ENCODE measurements around the gene PTPRD. TPM values are rescaled to one million over a fixed set of nuclear protein-coding genes. Genes with fewer than 3 reads are reported as not detected.

PTPRD gene
- total and polyA plus RNA-seq, 2 experiments from 2014 or later = 11.5 to 58.0 TPM

GRCh38 chr9:10396615-10397014, 216.2 kb downstream of the PTPRD start:
- H3K4me3 Mint-ChIP-seq = no peak overlapping the region
- no peak overlapping the region for H3K4me2 ChIP-seq
- no peak overlapping the region for H2AFZ ChIP-seq
- H3K4me3 ChIP-seq = no peak overlapping the region
- no peaks in the 10 kb centered on the region for H3K27me3 Mint-ChIP-seq (ENCODE audit: insufficient read depth, low read depth, poor library complexity)
- H3K9me2 ChIP-seq (ENCODE audit: insufficient read depth) = no peaks in the 10 kb centered on the region
- peaks cover 16% of the 10 kb centered on the region; the same call in 2 of the 3 replicates for H3K4me1 Mint-ChIP-seq
- ATAC-seq = no peak
- no peaks in the 10 kb centered on the region for H3K27me3 ChIP-seq (ENCODE audit: insufficient read depth)
- no peaks in the 10 kb centered on the region for H3K9me3 Mint-ChIP-seq
- no peaks in the 10 kb centered on the region for H3K79me2 ChIP-seq (replicated peaks; ENCODE audit: insufficient read depth)
- no peaks in the 10 kb centered on the region for H4K20me1 ChIP-seq (replicated peaks; ENCODE audit: insufficient read depth)
- no peak for DNase-seq (ENCODE audit: low spot score)
- H3K27ac Mint-ChIP-seq = no peak overlapping the region
- no peak for TF ChIP-seq ZNF114 (CRISPR knock-in tag; IDR thresholded peaks at IDR 0.05)
- TF ChIP-seq STAT1 (IDR thresholded peaks at IDR 0.05; ENCODE audit: unreplicated experiment) = no peak
- no peak for TF ChIP-seq JUNB (IDR thresholded peaks at IDR 0.05; ENCODE audit: unreplicated experiment)
- no peak for TF ChIP-seq ZNF331 (CRISPR knock-in tag; IDR thresholded peaks at IDR 0.05; ENCODE audit: low read depth)
- TF ChIP-seq EZH2 (IDR thresholded peaks at IDR 0.05; ENCODE audit: low read depth, unreplicated experiment) = no peak
- no peak for TF ChIP-seq ETS1 (IDR thresholded peaks at IDR 0.05)
- TF ChIP-seq POLR2AphosphoS5 (IDR thresholded peaks at IDR 0.05; ENCODE audit: low read depth) = no peak
- no peak for TF ChIP-seq REST (IDR thresholded peaks at IDR 0.05; ENCODE audit: unreplicated experiment)
- no peak for TF ChIP-seq NANOG (IDR thresholded peaks at IDR 0.05; ENCODE audit: borderline replicate concordance)
- TF ChIP-seq EZH2phosphoT487 (IDR thresholded peaks at IDR 0.05; ENCODE audit: unreplicated experiment) = no peak
- TF ChIP-seq CREB1 (CRISPR knock-in tag; IDR thresholded peaks at IDR 0.05; ENCODE audit: low read depth) = no peak
- TF ChIP-seq ZNF462 (CRISPR knock-in tag; IDR thresholded peaks at IDR 0.05) = no peak
- no peak for TF ChIP-seq CTCF (conservative IDR thresholded peaks at IDR 0.05; ENCODE audit: low read depth in 2 of 2)
- no peaks in the 10 kb centered on the region for H3K36me3 Mint-ChIP-seq (ENCODE audit: low read depth)
- H3F3A ChIP-seq (replicated peaks; ENCODE audit: low read depth) = no peaks in the 10 kb centered on the region
- no peak overlapping the region for H3K27ac ChIP-seq (ENCODE audit: low read depth)
- H3K4me1 ChIP-seq (ENCODE audit: insufficient read depth) = peaks cover 6% of the 10 kb centered on the region; the same call in 1 of the 2 replicates
- no peaks in the 10 kb centered on the region for H3K36me3 ChIP-seq (ENCODE audit: insufficient read depth)
